Effector memory CD8-positive, alpha-beta T cell (primary cell): Measurements from ENCODE around the gene KLHL14.
"Not testable (repeated sequence)": the region's sequence is repeated elsewhere in the genome, so short reads cannot be mapped to it uniquely, and the experiment has no call there.

Experiments
- ATAC-seq: fragments of 150-1000 bp; cut with Tn5 transposase; replicated peaks from 2 replicates; pipeline ENCODE4 v1.10.0; 2021; ENCODE audit warnings: mild to moderate bottlenecking, moderate library complexity
- DNase-seq, 3 experiments: peaks; one replicate each; pipeline ENCODE4 v3.0.0; 2021
- H3K27ac Mint-ChIP-seq, 2 donors: one replicate each; pipeline ENCODE4 v1.8.0; 2022; ENCODE audit warnings: mild to moderate bottlenecking in 2 of 2, mixed read lengths in 2 of 2, moderate library complexity in 2 of 2
- H3K27me3 Mint-ChIP-seq, 2 donors: one replicate each; pipeline ENCODE4 v1.8.0; 2022; ENCODE audit warnings: mixed read lengths in 2 of 2
- H3K36me3 Mint-ChIP-seq: one replicate; pipeline ENCODE4 v1.8.0; 2022; ENCODE audit warnings: mild to moderate bottlenecking, moderate library complexity, mixed read lengths; ENCODE audit not compliant: insufficient read depth
- H3K4me1 Mint-ChIP-seq, 2 donors: one replicate each; pipeline ENCODE4 v1.8.0; 2022; ENCODE audit warnings: low read depth in 2 of 2, mixed read lengths in 2 of 2
- H3K4me3 Mint-ChIP-seq, 2 donors: one replicate each; pipeline ENCODE4 v1.8.0; 2022; ENCODE audit warnings: mild to moderate bottlenecking in 2 of 2, mixed read lengths in 2 of 2, moderate library complexity in 2 of 2
- H3K9me3 Mint-ChIP-seq, 2 donors: one replicate each; pipeline ENCODE4 v1.8.0; 2022; ENCODE audit warnings: mixed read lengths in 2 of 2

KLHL14 gene

DNA sequence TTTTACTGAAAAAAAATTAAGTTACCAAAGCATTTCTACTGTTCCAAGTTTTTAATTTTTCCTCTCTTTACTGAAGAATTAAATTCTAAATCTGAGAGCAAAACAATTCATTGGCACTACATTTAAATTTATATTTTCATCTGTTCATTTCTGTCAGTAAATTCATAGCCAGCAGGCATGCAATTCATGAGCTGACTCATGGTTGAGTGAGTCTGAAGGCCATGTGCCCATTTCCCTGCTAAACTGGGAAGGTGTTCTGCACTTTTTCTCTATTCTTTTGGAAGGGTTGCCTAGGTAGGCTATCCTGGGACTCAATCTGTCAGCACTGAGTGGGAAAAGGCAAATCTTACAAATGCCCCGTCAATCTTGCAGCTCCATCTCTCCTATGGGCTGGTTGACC lies 88.7 kb downstream of the KLHL14 start:
- ATAC-seq, result no peak
- H3K4me3 Mint-ChIP-seq, result no peak overlapping the region
- H3K27me3 Mint-ChIP-seq, result no peaks in the 10 kb centered on the region

DNA sequence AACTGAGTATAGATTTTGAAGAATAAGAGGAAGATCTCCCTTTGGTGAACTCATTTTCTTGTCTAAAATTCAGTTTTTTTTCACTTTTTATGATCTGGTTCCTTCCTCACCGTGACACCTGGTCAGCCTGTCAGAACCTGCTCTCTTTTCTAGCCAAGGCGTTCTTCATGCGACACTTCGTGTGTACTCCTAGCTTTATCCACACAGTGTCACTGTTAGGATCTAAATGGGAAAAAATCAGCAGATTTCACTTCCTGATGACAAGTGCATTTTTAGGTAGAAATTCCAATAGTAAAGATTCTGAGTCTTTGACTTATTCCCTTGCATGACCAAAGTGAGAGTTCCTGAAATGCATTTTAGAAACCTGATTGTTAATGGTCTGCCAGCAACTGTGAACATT lies 89.8 kb downstream of the KLHL14 start:
- Mint-ChIP-seq H3K27me3 (no peaks in the 10 kb centered on the region), H3K4me1 (no peaks in the 10 kb centered on the region), H3K36me3 (no peaks in the 10 kb centered on the region), H3K9me3 (no peaks in the 10 kb centered on the region), H3K27ac (no peak overlapping the region), H3K4me3 (no peak overlapping the region)
- ATAC-seq (no peak), DNase-seq (no peak)

More for the DNA sequence above, 88.7 kb downstream of the KLHL14 start:
- Mint-ChIP-seq H3K9me3 (no peaks in the 10 kb centered on the region), H3K4me1 (no peaks in the 10 kb centered on the region), H3K27ac (no peak overlapping the region), H3K36me3 (no peaks in the 10 kb centered on the region)
- no peak for DNase-seq

DNA sequence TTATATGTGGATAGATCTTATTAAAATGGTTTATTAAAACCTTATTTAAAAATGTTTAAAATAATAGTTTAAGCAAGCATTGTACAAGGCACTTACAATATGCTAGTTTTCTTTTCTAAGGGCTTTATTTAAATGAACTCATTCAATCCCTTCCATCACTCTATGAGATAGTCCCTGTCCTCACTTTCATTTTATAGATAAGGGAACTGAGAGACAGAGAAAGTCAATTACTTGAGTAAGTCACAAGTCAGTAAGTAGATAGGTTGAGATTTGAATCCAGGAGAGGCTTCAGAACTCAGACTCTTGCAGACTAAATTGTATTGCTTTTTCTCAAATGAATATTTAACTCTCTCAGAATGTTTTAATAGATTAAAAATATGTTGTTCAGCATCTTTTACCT lies 95.2 kb downstream of the KLHL14 start:
- Mint-ChIP-seq H3K27me3 (peaks cover 0 to 5% of the 10 kb centered on the region in 2 donors), H3K36me3 (no peaks in the 10 kb centered on the region), H3K4me3 (no peak overlapping the region), H3K27ac (no peak overlapping the region), H3K9me3 (no peaks in the 10 kb centered on the region), H3K4me1 (no peaks in the 10 kb centered on the region)
- ATAC-seq (no peak), DNase-seq (no peak)

DNA sequence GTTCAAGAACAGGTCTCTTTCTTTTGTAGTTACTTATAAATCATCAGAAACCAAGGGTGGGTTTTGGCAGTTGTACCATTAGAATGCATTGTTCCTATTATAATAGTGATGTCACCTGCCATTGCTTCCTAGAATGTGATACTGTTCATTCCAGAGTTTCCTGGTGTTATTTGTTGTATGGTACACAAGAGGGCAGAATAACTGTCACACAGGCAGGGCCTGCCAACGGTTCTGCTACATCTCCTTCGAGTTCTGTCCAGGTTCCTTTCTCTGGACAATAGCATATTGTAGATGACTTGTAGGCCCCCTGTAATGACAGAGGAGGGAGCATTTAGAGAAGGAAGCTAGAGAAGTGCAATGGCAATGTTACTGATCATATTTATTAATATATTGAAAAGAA lies 98.3 kb downstream of the KLHL14 start:
- Mint-ChIP-seq H3K4me3 (no peak overlapping the region), H3K4me1 (no peaks in the 10 kb centered on the region), H3K27me3 (peaks cover 4 to 5% of the 10 kb centered on the region in 2 donors), H3K36me3 (peaks cover 3% of the 10 kb centered on the region), H3K9me3 (peaks cover 0 to 5% of the 10 kb centered on the region in 2 donors), H3K27ac (no peak overlapping the region)
- DNase-seq, result no peak
- ATAC-seq, result no peak

DNA sequence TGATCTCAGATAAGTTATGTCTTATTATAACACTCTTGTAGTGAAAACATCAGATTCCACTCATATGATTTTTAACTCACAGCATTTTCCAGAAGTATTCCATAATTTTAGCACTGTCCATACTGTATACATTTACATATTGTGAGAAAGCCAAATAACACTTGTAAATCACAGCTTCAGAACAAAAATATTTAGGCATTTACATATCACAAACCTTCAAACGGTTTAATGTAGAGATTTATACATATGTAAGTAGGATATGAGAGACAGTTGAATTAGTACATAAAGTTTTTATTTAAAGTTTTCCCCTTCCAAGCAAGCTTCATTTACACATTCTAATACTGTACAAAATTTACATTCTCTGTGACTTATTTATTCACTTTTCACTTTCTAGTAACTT lies 100.4 kb downstream of the KLHL14 start:
- no peak for ATAC-seq
- Mint-ChIP-seq H3K36me3 (peaks cover 3% of the 10 kb centered on the region), H3K4me1 (no peaks in the 10 kb centered on the region), H3K27ac (no peak overlapping the region), H3K4me3 (no peak overlapping the region), H3K27me3 (peaks cover 5 to 9% of the 10 kb centered on the region in 2 donors), H3K9me3 (peaks cover 0 to 10% of the 10 kb centered on the region in 2 donors)
- no peak for DNase-seq

DNA sequence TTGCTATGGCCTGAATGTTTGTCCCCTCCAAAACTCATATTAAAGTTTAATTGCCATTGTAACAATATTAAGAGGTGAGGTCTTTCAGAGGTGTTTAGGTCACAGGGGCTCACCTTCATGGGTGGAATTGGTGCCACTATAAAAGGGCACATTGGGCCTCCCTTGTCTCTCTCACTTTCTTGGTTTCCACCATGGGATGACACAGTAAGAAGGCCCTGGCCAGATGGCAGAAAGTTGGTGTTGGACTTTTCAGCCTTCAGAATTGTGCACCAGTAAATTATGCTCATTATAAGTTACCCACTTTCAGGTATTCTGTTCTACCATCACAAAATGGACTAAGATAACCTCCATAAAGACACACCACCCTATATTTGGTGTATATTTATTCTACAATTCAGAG lies 102.1 kb downstream of the KLHL14 start:
- no peak for DNase-seq
- H3K36me3 Mint-ChIP-seq, result peaks cover 3% of the 10 kb centered on the region
- H3K4me1 Mint-ChIP-seq, result no peaks in the 10 kb centered on the region
- H3K27me3 Mint-ChIP-seq, result peaks cover 5 to 9% of the 10 kb centered on the region in 2 donors
- H3K4me3 Mint-ChIP-seq, result no peak overlapping the region
- no peak for ATAC-seq
- peaks cover 0 to 10% of the 10 kb centered on the region in 2 donors for H3K9me3 Mint-ChIP-seq
- no peak overlapping the region for H3K27ac Mint-ChIP-seq

DNA sequence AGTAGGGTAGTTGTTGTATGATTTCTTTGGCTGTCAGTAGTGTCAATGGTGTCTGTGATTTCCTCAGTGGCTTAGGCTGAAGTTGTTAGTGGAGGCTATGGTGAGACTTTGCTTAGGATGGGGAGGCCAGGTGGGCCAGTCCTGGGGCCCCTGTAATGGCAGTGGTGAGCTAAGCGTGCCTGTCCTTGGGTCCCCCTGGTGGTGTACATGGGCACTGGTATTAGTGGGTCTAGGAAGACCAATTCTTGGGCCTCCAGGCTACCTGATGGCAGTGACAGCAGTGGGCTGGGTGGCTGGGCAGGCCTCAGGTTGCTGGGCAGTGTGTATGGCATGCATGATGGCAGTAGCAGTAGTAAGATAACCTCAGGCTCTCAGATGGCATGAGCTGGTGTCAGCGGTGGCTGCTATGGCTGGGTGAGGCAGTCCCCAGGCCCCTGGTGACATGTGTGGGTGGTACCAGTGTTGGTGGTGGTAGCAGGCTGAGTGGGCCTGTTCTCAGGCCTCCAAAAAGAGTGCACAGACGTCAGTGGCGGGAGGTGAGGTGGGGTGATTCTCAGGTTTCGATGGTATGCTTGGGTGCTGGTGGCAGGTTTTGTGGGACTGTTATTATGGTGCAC lies 103.2 kb downstream of the KLHL14 start:
- H3K9me3 Mint-ChIP-seq, result peaks cover 0 to 10% of the 10 kb centered on the region in 2 donors
- no peak overlapping the region for H3K4me3 Mint-ChIP-seq
- peaks cover 3% of the 10 kb centered on the region for H3K36me3 Mint-ChIP-seq
- no peaks in the 10 kb centered on the region for H3K4me1 Mint-ChIP-seq
- ATAC-seq (no peak), DNase-seq (no peak)
- no peak overlapping the region for H3K27ac Mint-ChIP-seq
- peaks cover 5 to 9% of the 10 kb centered on the region in 2 donors for H3K27me3 Mint-ChIP-seq

DNA sequence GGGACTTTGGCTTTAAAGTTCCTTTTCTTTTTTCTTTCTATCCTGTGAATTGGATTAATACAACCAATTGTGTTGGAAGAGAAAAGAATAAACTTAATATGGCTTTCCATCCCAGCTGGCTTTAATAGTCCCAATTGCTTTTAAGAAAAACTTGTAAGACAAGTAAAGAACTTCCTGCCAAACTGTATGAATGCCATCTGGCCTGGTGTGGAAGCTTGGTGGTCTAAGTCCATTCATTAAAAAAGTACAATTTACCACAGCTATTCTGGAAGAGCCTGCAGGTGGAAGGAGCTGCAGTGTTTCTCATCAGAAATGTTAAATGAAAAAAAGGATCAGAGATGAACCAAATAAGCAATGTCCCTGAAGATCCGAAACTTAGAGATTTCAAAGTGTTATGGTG lies 103.9 kb downstream of the KLHL14 start:
- H3K4me1 Mint-ChIP-seq, result no peaks in the 10 kb centered on the region
- H3K27ac Mint-ChIP-seq, result no peak overlapping the region
- no peak overlapping the region for H3K4me3 Mint-ChIP-seq
- H3K27me3 Mint-ChIP-seq, result peaks cover 1 to 9% of the 10 kb centered on the region in 2 donors
- ATAC-seq (no peak), DNase-seq (no peak)
- peaks cover 3% of the 10 kb centered on the region for H3K36me3 Mint-ChIP-seq
- peaks cover 0 to 10% of the 10 kb centered on the region in 2 donors for H3K9me3 Mint-ChIP-seq

DNA sequence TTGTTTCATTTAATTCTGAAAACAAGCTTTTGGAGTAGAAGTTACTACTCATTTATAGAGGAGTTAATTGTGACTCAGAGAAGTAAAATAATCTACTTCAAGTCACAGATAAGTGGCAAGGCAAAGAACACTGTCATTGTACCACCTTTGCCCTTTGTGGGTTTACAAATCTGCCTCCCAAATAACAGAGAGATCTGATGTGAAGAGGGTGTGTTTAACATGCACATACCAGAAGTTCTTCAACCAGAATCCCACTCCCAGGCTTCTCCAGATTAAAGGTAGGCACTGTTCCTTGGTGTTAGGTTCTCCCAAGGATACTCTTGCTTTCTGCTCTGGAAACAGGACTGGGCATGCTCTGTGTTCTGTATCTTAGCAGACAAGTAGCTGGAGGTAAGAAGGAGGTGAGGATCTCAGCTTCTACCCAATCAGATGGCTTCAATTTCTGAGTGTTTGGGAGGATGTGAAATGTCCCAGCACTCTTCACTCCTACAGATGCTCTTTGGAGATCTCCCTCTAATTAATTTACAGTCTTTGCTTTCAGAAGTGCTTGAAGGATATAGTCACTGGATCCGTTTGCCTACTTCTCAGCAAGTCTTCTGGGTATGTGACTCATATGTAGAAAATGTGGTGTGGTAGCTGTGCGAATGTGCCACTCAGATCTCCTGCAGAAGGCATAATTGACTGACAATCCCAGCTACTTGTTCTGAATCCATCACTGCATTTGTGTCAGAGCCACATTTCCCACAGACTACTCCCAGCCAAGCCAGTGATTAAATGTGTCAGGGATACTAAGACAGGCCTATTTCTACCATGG lies 111.1 kb downstream of the KLHL14 start:
- Mint-ChIP-seq H3K27me3 (peaks cover 0 to 6% of the 10 kb centered on the region in 2 donors), H3K36me3 (peaks cover 3% of the 10 kb centered on the region), H3K4me3 (no peak overlapping the region), H3K27ac (no peak overlapping the region), H3K9me3 (peaks cover 3 to 6% of the 10 kb centered on the region in 2 donors), H3K4me1 (no peaks in the 10 kb centered on the region)
- ATAC-seq (no peak), DNase-seq (no peak)

DNA sequence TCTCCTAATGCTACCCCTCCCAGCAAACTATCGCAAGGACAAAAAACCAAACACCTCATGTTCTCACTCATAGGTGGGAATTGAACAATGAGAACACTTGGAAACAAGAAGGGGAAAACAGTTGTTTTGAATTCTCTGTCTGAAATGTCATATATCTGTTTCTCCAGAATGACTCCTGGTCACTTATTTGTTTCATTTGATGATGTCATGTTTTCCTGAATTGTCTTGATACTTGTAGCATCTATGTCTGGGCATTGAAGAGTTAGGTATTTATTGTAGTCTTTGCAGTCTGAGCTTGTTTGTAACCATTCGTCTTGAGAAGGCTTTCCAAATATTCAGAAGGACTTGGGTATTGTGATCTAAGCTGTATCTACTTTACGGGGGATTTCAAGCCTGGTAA lies 118.3 kb downstream of the KLHL14 start:
- not testable (repeated sequence) for H3K4me3 Mint-ChIP-seq, H3K4me1 Mint-ChIP-seq, ATAC-seq, H3K27ac Mint-ChIP-seq, H3K9me3 Mint-ChIP-seq, H3K36me3 Mint-ChIP-seq, DNase-seq
- H3K27me3 Mint-ChIP-seq, result peaks cover 0 to 11% of the 10 kb centered on the region in 2 donors

DNA sequence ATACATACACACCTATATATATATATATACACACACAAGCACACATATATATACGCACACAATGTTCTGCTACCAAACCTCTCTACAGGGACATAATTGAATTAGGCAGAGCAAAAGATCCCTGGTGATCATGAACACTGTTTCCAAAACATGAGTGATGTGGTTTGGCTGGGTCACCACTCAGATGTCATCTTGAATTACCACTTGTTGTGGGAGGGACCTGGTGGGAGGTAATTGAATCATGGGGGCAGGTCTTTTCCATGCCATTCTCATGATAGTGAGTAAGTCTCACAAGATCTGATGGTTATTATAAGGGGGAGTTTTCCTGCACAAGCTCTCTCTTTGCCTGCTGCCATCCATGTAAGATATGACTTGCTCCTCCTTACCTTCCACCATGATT lies 135.2 kb downstream of the KLHL14 start:
- not testable (repeated sequence) for DNase-seq, H3K27me3 Mint-ChIP-seq, H3K27ac Mint-ChIP-seq, ATAC-seq, H3K36me3 Mint-ChIP-seq, H3K4me3 Mint-ChIP-seq, H3K4me1 Mint-ChIP-seq
- peaks cover 0 to 12% of the 10 kb centered on the region in 2 donors for H3K9me3 Mint-ChIP-seq

DNA sequence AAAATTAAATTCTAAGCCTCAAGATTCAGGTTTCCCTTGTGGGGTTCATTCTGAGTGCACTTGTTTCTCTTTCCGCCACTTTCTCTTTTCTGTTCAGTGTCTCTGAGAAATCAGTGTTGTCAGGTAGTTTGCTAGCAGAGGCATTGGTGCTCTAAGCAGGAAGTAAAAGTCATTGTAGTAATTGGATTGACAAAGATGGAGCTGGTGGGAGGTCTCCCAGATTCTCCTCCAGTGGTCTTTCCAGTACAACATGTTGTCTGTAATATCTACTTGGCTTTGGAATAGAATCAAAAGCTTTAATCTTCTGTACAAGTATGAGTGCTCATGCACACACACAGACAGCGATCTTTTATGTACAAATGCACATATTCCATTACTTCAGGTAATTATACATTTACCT lies 135.6 kb downstream of the KLHL14 start:
- no peak for ATAC-seq
- peaks cover 0 to 12% of the 10 kb centered on the region in 2 donors for H3K9me3 Mint-ChIP-seq
- H3K27ac Mint-ChIP-seq, result no peak overlapping the region
- H3K36me3 Mint-ChIP-seq, result no peaks in the 10 kb centered on the region
- DNase-seq, result no peak
- peaks cover 0 to 6% of the 10 kb centered on the region in 2 donors for H3K27me3 Mint-ChIP-seq
- H3K4me1 Mint-ChIP-seq, result no peaks in the 10 kb centered on the region
- H3K4me3 Mint-ChIP-seq, result no peak overlapping the region

DNA sequence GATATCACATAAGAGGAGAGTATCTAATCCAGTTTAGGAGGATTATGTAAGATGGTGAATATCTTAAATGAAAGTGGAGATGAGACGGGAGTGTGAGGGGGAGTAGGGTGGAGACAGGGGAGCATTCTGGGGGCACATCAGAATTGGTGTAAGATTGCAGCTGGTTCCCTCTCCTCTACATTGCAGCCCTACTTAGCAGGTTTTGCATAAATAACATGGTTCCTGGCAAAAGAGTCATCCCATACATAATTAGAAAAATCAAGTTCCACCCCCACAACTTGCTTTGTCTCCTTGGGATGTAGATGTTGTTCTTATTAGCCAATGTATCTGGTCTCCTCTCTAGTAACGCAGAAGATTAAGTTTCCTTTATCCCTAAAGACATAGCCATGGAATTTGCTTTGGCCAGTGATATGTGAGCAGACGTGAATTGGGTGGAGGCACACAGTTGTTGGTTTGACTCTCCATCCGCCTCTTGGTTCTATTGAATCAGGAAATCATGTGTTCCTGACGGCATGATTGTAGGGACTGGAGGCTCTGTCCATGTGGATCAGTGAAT lies 137.9 kb downstream of the KLHL14 start:
- Mint-ChIP-seq H3K36me3 (no peaks in the 10 kb centered on the region), H3K4me3 (no peak overlapping the region), H3K27me3 (peaks cover 0 to 6% of the 10 kb centered on the region in 2 donors), H3K4me1 (no peaks in the 10 kb centered on the region), H3K27ac (no peak overlapping the region), H3K9me3 (peaks cover 0 to 21% of the 10 kb centered on the region in 2 donors)
- DNase-seq, result no peak
- ATAC-seq, result no peak
